SK-N-MC (cell line): Measurements from ENCODE around the gene MBNL2.

ENCODE experiments used
- EZH2 ChIP-seq: fragments of 200-600 bp; sonication (generic); IDR thresholded peaks from one replicate; pipeline ENCODE4 v1.6.1; 2017; ENCODE audit warnings: antibody characterized with exemption
- FOXP2 ChIP-seq: optimal IDR thresholded peaks from 2 replicates; pipeline ENCODE3; 2011; ENCODE audit warnings: mild to moderate bottlenecking, moderate library complexity; ENCODE audit not compliant: insufficient read depth; ENCODE audit errors: extremely low read length, control extremely low read depth
- POLR2AphosphoS5 ChIP-seq: IDR thresholded peaks from 2 replicates; pipeline ENCODE4 v1.6.1; 2012; ENCODE audit warnings: mild to moderate bottlenecking, low read depth, low read length, borderline replicate concordance

GRCh38 chr13:97423300-97424045, 201.3 kb downstream of the MBNL2 start:
- TF ChIP-seq POLR2AphosphoS5 (no peak), EZH2 (no peak), FOXP2 (no peak)
